ENCODE results near the gene SRP68. TPM values are rescaled to one million over a fixed set of nuclear protein-coding genes. Genes with fewer than 3 reads are reported as not detected.

SRP68 gene
- total RNA-seq, 1 donor from 2014 or later: 45.7 TPM

DNA sequence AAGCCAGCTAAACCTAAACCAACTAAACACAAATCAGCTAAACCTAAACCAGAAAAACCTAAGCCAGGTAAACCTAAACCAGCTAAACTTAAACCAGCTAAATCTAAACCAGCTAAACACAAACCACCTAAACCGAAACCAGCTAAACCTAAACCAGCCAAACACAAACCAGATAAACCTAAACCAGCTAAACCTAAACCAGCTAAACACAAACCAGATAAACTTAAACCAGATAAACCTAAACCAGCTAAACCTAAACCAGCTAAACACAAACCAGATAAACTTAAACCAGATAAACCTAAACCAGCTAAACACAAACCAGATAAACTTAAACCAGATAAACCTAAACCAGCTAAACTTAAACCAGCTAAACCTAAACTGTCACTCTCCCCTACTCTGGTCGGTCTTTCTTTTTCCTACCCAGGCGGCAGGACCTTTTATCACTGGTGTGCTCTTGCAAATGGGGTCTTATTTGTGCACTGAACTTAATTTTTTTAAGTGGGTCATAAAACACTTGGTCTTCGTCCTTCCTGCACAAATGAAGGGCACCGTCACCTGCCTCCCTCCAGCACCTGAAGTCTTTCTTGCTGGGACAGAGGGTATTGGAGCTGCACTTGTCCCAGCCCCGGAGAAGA, 52.4 kb downstream of the SRP68 start:
- H3K36me3 ChIP-seq (ENCODE audit: control insufficient read depth, insufficient read depth, low read length): peaks cover 1% of the 10 kb centered on the region
- DNase-seq (ENCODE audit: low read depth): no peak
- TF ChIP-seq CTCF (IDR thresholded peaks at IDR 0.05; ENCODE audit: insufficient read depth, low read length, poor library complexity, severe bottlenecking): no peak

GRCh38 chr17:76018801-76019200, 53.5 kb downstream of the SRP68 start:
- Histone ChIP-seq H3K27me3 (ENCODE audit: control insufficient read depth, insufficient read depth, low read length) (no peaks in the 10 kb centered on the region), H3K4me3 (ENCODE audit: low read depth, low read length) (no peak overlapping the region), H3K36me3 (ENCODE audit: control insufficient read depth, insufficient read depth, low read length) (peaks cover 1% of the 10 kb centered on the region)
- no peak for TF ChIP-seq CTCF (IDR thresholded peaks at IDR 0.05; ENCODE audit: insufficient read depth, low read length, poor library complexity, severe bottlenecking)
- no peak for DNase-seq (ENCODE audit: low read depth)

More for the DNA sequence above, 52.4 kb downstream of the SRP68 start:
- Histone ChIP-seq H3K27me3 (ENCODE audit: control insufficient read depth, insufficient read depth, low read length) (no peaks in the 10 kb centered on the region), H3K4me3 (ENCODE audit: low read depth, low read length) (no peak overlapping the region)

GRCh38 chr17:76018340-76018680, 54.0 kb downstream of the SRP68 start:
- no peak for DNase-seq (ENCODE audit: low read depth)
- no peak for TF ChIP-seq CTCF (IDR thresholded peaks at IDR 0.05; ENCODE audit: insufficient read depth, low read length, poor library complexity, severe bottlenecking)
- H3K27me3 ChIP-seq (ENCODE audit: control insufficient read depth, insufficient read depth, low read length): no peaks in the 10 kb centered on the region
- peaks cover 1% of the 10 kb centered on the region for H3K36me3 ChIP-seq (ENCODE audit: control insufficient read depth, insufficient read depth, low read length)
- H3K4me3 ChIP-seq (ENCODE audit: low read depth, low read length): no peak overlapping the region

DNA sequence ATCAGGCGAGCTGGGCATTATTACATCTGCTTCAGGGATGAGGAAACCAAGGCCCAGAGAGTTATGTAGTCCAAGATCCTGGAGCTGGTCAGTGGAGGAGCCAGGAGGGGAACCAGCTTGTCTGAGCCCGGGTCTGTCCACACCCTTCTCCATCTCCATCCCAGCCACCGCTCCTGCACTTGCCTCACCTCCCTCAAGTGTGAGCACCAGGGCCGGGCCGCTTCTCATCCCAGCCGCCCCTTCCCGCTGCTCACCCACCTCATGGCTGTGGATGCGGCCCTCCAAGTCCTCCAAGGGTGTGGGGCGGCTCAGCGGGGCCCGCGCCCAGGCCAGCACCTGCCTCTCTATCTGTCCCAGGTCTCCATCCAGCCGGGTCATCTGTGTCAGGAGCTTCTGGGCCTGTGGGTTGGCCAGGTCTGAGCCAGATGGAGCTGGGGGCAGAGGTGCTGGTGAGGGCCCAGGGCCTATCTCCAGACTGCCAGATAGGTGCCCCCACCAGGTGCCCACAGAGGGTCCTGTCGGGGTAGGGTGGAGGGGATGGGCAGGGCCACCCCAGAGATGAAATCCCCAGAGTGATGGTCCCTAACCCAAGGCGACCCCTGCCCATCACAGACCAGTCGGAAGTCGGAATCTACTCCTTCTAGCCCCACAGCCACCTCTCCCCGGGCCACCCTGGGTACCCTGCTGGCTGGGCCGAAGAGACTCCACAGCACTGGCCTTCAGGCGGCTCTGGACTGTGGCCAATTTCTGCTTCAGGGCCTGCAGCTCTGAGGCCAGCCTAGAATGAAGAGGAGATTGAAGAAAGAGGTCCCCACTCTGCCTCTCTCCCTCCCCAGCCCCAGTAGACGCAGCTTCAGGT, 54.6 kb downstream of the SRP68 start:
- Histone ChIP-seq H3K27me3 (ENCODE audit: control insufficient read depth, insufficient read depth, low read length) (no peaks in the 10 kb centered on the region), H3K36me3 (ENCODE audit: control insufficient read depth, insufficient read depth, low read length) (peaks cover 1% of the 10 kb centered on the region), H3K4me3 (ENCODE audit: low read depth, low read length) (no peak overlapping the region)
- TF ChIP-seq CTCF (IDR thresholded peaks at IDR 0.05; ENCODE audit: insufficient read depth, low read length, poor library complexity, severe bottlenecking): no peak
- DNase-seq (ENCODE audit: low read depth): no peak

GRCh38 chr17:76014925-76015261, 57.4 kb downstream of the SRP68 start:
- no peaks in the 10 kb centered on the region for H3K27me3 ChIP-seq (ENCODE audit: control insufficient read depth, insufficient read depth, low read length)
- DNase-seq (ENCODE audit: low read depth): no peak
- no peak overlapping the region for H3K4me3 ChIP-seq (ENCODE audit: low read depth, low read length)
- peaks cover 1% of the 10 kb centered on the region for H3K36me3 ChIP-seq (ENCODE audit: control insufficient read depth, insufficient read depth, low read length)
- TF ChIP-seq CTCF (IDR thresholded peaks at IDR 0.05; ENCODE audit: insufficient read depth, low read length, poor library complexity, severe bottlenecking): no peak

Data from kidney epithelial cell (primary cell).